IPS DF 4.7 (cell line): ENCODE measurements around the gene IL36G.

Source experiments
- DNase-seq: peaks from one replicate; pipeline ENCODE4 v3.0.0-alpha.2; 2013; ENCODE audit warnings: low spot score; ENCODE audit errors: extremely low read depth

IL36G gene

DNA sequence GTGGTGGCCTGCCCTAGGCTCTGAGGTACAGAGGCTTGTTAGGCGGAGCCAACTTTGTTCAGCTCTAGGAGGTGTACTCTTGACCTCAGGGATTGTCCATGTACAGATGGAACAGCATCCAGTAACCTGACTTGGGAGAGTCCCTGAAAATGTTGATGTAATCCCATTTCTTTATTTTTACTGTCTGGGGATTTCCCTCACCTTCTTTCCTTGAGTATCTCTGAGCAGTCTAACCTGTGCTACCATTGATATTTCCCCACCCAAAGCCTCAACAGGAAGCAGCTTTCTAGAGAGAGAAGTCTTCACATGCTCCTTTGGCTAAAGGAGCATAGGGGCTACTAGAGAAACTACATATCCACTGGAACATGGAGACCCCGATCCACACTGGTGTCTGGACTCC lies 37.8 kb downstream of the IL36G start:
- DNase-seq, result no peak

GRCh38 chr2:113018509-113018908 lies 40.7 kb downstream of the IL36G start:
- DNase-seq, result no peak

GRCh38 chr2:113021312-113021711 lies 43.5 kb downstream of the IL36G start:
- no peak for DNase-seq

GRCh38 chr2:113024764-113025163 lies 47.0 kb downstream of the IL36G start:
- no peak for DNase-seq

DNA sequence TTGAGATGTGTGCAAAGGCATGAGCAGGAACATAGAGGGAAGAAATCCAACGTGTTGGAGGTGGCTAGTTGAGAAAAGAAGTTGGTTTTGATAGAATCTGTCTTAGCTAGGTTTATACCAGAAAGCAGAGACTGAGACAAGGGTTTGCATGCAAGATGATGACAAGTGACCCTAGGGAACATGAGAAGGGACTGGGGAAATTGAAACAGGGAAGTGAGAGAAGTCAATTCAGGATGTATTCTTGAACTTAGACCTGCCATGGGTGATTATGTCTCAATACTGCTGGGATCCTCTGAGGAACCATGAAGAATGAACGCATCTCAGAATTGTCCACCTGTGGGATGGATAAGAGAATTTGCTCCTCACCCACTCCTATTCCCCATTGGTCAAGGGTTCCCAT lies 47.9 kb downstream of the IL36G start:
- no peak for DNase-seq

DNA sequence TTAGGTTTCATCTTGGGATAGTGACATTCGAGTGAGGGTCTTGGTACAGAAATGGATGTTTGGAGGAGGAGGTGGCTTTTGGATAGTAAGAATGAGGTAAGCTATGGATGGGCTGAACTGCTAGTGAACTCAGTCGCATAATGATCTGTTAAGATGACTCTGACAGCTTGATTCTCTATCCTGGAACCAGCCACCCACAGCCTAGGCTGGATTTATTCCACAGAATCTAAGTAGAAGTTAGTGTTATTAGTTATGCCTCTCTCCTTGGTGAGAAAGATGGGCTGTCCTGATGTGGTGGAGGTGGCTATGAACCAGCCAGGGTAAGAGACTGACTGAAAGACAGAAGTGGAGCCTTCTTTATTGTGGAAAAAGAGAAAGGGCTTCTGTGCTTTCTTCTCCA lies 49.9 kb downstream of the IL36G start:
- DNase-seq, result no peak

DNA sequence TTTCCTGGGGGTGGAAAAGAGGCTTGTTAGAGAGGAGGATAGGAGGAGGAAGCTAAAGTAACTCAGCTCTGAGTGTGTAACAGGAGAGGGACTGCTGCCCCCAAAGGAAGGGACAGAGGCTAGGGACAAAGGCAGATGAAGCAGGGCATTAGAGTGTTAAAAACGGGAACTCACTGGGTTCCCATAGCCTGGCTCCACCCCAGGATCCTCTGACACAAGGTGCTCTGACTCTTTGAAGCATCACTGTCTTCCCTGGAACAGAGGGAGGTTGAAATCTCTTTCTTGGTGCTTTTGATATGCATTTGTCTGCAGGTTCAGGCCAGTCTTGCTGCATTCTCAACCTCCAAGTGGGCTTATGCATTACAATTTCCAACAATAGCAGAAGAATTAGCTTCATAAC lies 50.3 kb downstream of the IL36G start:
- DNase-seq, result no peak

DNA sequence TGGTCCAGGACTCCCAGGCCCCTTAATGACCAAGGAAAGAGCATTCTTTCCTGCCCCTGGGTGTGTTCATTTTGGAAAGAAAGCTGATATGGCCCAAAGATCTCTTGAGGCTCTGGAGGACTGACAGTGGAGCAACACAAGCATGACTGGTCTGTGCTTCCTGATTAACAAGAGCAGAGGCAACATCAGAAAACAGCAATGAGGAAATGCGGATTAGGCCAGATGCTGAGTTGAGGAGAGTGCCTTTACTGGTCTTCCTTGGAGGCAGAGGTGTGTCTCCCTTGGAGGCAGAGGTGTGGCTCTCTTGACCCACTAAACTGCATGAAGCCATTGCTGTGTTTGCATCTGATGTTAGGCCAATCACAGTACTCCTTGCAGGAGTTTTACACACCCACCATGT lies 54.9 kb downstream of the IL36G start:
- DNase-seq, result no peak

DNA sequence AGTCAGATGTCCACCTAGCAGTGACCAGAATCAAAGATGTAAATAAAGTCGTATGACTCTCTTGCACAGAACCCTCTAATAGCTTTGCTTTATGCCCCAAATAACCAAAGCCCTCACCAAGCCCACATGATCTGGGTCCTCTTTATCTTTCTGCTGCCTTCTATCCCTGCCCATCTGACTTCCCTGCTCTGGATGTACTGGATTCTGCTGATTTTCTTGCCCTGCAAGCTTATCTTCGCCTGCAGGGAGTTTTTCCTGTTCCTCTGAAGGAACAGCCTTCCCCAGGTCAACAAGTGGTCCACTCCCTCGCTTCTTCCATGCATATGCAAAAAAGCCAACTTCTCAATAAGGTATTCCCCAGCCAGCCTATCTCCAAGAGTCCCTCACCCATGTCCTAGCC lies 56.2 kb downstream of the IL36G start:
- DNase-seq, result no peak
